OCI-LY7 (cell line): ENCODE results near the gene KCTD2.

Experiments
- EZH2phosphoT487 ChIP-seq: fragments of 200-600 bp; sonication (generic); IDR thresholded peaks from 2 replicates; pipeline ENCODE4 v1.6.1; 2018; ENCODE audit warnings: low read depth, borderline replicate concordance, mild to moderate bottlenecking, mixed run types, antibody characterized with exemption, low read length, moderate library complexity, mixed read lengths
- TF ChIP-seq, protein P1 (sequence below): fragments of 200-600 bp; sonication (generic); conservative IDR thresholded peaks from 2 replicates; pipeline ENCODE4 v1.5.1; 2014; ENCODE audit warnings: mild to moderate bottlenecking, antibody characterized with exemption, low read length, moderate library complexity, mixed read lengths

DNA sequence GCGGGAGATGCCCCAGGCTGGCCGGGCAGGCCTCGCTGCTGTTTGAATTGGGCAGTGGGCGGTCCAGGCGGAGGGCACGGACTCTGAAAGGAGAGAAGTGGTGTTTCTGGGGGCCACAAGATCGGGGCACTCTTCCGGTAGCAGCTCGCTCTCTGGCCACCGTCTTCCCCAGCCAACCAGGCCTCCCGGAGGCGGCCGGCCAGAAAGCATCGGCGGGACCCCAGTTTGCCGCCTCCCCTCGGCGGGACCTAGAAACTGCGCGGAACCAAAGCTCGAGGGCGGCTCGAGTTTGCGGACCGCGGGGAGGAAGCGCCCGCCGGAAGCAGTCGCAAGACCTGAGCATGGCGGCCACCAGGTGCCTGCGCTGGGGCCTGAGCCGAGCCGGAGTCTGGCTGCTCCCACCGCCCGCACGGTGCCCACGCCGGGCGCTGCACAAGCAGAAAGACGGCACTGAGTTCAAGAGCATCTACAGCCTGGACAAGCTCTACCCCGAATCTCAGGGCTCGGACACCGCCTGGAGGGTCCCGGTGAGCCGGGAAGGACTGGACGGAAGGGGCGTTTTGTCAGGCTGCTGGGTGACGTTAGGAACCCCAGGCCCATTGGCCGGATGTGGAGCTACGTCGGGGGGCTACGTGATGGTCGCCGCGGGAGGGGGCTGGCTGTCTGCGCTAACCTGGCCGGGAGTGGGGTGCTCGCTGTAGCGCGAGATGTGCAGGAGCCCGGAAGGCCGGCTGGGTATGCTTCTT is 34.5 kb upstream of the KCTD2 start, which contains the start of gene MRPL58:
- TF ChIP-seq, protein P1, sequence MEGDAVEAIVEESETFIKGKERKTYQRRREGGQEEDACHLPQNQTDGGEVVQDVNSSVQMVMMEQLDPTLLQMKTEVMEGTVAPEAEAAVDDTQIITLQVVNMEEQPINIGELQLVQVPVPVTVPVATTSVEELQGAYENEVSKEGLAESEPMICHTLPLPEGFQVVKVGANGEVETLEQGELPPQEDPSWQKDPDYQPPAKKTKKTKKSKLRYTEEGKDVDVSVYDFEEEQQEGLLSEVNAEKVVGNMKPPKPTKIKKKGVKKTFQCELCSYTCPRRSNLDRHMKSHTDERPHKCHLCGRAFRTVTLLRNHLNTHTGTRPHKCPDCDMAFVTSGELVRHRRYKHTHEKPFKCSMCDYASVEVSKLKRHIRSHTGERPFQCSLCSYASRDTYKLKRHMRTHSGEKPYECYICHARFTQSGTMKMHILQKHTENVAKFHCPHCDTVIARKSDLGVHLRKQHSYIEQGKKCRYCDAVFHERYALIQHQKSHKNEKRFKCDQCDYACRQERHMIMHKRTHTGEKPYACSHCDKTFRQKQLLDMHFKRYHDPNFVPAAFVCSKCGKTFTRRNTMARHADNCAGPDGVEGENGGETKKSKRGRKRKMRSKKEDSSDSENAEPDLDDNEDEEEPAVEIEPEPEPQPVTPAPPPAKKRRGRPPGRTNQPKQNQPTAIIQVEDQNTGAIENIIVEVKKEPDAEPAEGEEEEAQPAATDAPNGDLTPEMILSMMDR: peak; percentile 63
- no peak for TF ChIP-seq EZH2phosphoT487
